SKM-1 treated with dmso at 0.1 percent for 144 hours (cell line): Measurements from ENCODE around the gene PTRH1.

ENCODE experiments used
- DNase-seq: peaks from one replicate; lab custom pipeline; 2025; ENCODE audit not compliant: unreplicated experiment; lab: John Stamatoyannopoulos, UW

Gene PTRH1

GRCh38 chr9:127697575-127697974, 17.9 kb downstream of the PTRH1 start:
- no peak for DNase-seq

- no peak for DNase-seq
Measured at GRCh38 chr9:127694890-127695720, 20.4 kb downstream of the PTRH1 start.

GRCh38 chr9:127693697-127694096, 21.8 kb downstream of the PTRH1 start:
- DNase-seq, result no peak

GRCh38 chr9:127693143-127693542, 22.3 kb downstream of the PTRH1 start:
- no peak for DNase-seq

GRCh38 chr9:127692071-127692470, 23.4 kb downstream of the PTRH1 start:
- no peak for DNase-seq

- DNase-seq, result no peak
Measured at GRCh38 chr9:127690735-127691134, 24.7 kb downstream of the PTRH1 start.

- no peak for DNase-seq
Measured at GRCh38 chr9:127689329-127690000, 26.0 kb downstream of the PTRH1 start.

GRCh38 chr9:127686461-127687393, 28.7 kb downstream of the PTRH1 start:
- DNase-seq, result no peak

GRCh38 chr9:127684576-127684975, 30.9 kb downstream of the PTRH1 start:
- DNase-seq, result no peak

- DNase-seq, result no peak
Measured at GRCh38 chr9:127683723-127684122, 31.7 kb downstream of the PTRH1 start.

GRCh38 chr9:127682351-127683136, 32.9 kb downstream of the PTRH1 start:
- DNase-seq, result no peak

- no peak for DNase-seq
Measured at GRCh38 chr9:127680846-127681245, 34.6 kb downstream of the PTRH1 start.

GRCh38 chr9:127680226-127680625, 35.2 kb downstream of the PTRH1 start:
- DNase-seq, result no peak

- DNase-seq, result no peak
Measured at GRCh38 chr9:127679506-127679905, 36.0 kb downstream of the PTRH1 start.

- no peak for DNase-seq
Measured at GRCh38 chr9:127676638-127677037, 38.8 kb downstream of the PTRH1 start.

GRCh38 chr9:127673234-127673633, 42.2 kb downstream of the PTRH1 start:
- no peak for DNase-seq

- no peak for DNase-seq
Measured at GRCh38 chr9:127667906-127668305, 47.6 kb downstream of the PTRH1 start.

- no peak for DNase-seq
Measured at GRCh38 chr9:127667127-127667844, 48.2 kb downstream of the PTRH1 start.

- no peak for DNase-seq
Measured at GRCh38 chr9:127664678-127665507, 50.6 kb downstream of the PTRH1 start.
